Inflammatory macrophage (primary cell): ENCODE results near the gene GID8.
A peak's percentile ranks its signal among the peaks of the same experiment; 100 is the strongest.

Source experiments
- DNase-seq, 2 donors: peaks; one replicate each; pipeline ENCODE4 v3.0.0-alpha.2; 2020 to 2022

Gene GID8

GRCh38 chr20:62923669-62924441 is 14.1 kb upstream of the GID8 start:
- DNase-seq, result no peak

- DNase-seq, result peak; percentile 8 to 13
These were observed 13.4 kb upstream of the GID8 start for GRCh38 chr20:62924442-62925075.

GRCh38 chr20:62925076-62925419 is 12.9 kb upstream of the GID8 start:
- DNase-seq, result no peak

- peak; percentile 33 to 37 for DNase-seq
These were observed 12.3 kb upstream of the GID8 start for GRCh38 chr20:62925420-62926228.

GRCh38 chr20:62926229-62927127 is 11.5 kb upstream of the GID8 start, which contains the start of gene DIDO1:
TSS of gene DIDO1 (minus strand) at chr20:62926505.
- peak; percentile 80 to 91 for DNase-seq

- no peak for DNase-seq
These were observed 10.7 kb upstream of the GID8 start for GRCh38 chr20:62927128-62927705.

GRCh38 chr20:62928246-62928939 is 9.6 kb upstream of the GID8 start:
- peak in 1 of 2 donors; percentile 8 for DNase-seq

GRCh38 chr20:62929051-62929538 is 8.9 kb upstream of the GID8 start:
- peak; percentile 41 to 63 for DNase-seq

- DNase-seq, result no peak
These were observed 6.5 kb upstream of the GID8 start for GRCh38 chr20:62931464-62931863.

GRCh38 chr20:62933966-62934365 is 4.0 kb upstream of the GID8 start:
- no peak for DNase-seq

GRCh38 chr20:62935204-62935967 is 2.6 kb upstream of the GID8 start:
- DNase-seq, result no peak

GRCh38 chr20:62935968-62936585 is 1.9 kb upstream of the GID8 start:
- no peak for DNase-seq

- peak; percentile 97 to 98 for DNase-seq
These were observed 461 bp upstream of the GID8 start for GRCh38 chr20:62937268-62938104.

- no peak for DNase-seq
These were observed 2.9 kb downstream of the GID8 start for GRCh38 chr20:62940875-62941274.

GRCh38 chr20:62941792-62942191 is 3.8 kb downstream of the GID8 start:
- no peak for DNase-seq

GRCh38 chr20:62942456-62942855 is 4.5 kb downstream of the GID8 start:
- DNase-seq, result no peak

- no peak for DNase-seq
These were observed 5.4 kb downstream of the GID8 start for GRCh38 chr20:62943396-62943795.

GRCh38 chr20:62944184-62944583 is 6.2 kb downstream of the GID8 start:
- no peak for DNase-seq

- DNase-seq, result no peak
These were observed 6.8 kb downstream of the GID8 start for GRCh38 chr20:62944746-62945145.
